HG02798 (cell line): ENCODE results near the gene CDADC1.
"Not testable (repeated sequence)": the region's sequence is repeated elsewhere in the genome, so short reads cannot be mapped to it uniquely, and the experiment has no call there.

ENCODE experiments used
- ATAC-seq: cut with Tn5 transposase; IDR thresholded peaks from one replicate; pipeline ENCODE4 v1.9.1; 2021; ENCODE audit warnings: mild to moderate bottlenecking; ENCODE audit not compliant: unreplicated experiment, poor library complexity

Gene CDADC1

GRCh38 chr13:49292742-49293486 lies 45.2 kb downstream of the CDADC1 start:
- no peak for ATAC-seq

- not testable (repeated sequence) for ATAC-seq
These were observed 47.0 kb downstream of the CDADC1 start for GRCh38 chr13:49294723-49295122.

GRCh38 chr13:49295244-49295643 lies 47.5 kb downstream of the CDADC1 start:
- no peak for ATAC-seq

- ATAC-seq = no peak
These were observed 48.9 kb downstream of the CDADC1 start for GRCh38 chr13:49296659-49297058.

GRCh38 chr13:49297338-49297737 lies 49.6 kb downstream of the CDADC1 start:
- ATAC-seq = no peak

- no peak for ATAC-seq
These were observed 50.7 kb downstream of the CDADC1 start for GRCh38 chr13:49298416-49298815.

GRCh38 chr13:49298903-49299605 lies 51.3 kb downstream of the CDADC1 start:
- no peak for ATAC-seq

- ATAC-seq = no peak
These were observed 52.6 kb downstream of the CDADC1 start for GRCh38 chr13:49300276-49300675.

- ATAC-seq = peak; percentile 89
These were observed 53.2 kb downstream of the CDADC1 start for GRCh38 chr13:49300739-49301589.

- no peak for ATAC-seq
These were observed 54.5 kb downstream of the CDADC1 start for GRCh38 chr13:49302222-49302621.

GRCh38 chr13:49302817-49303216 lies 55.1 kb downstream of the CDADC1 start:
- ATAC-seq = no peak

GRCh38 chr13:49303533-49304252 lies 56.0 kb downstream of the CDADC1 start:
- ATAC-seq = no peak

GRCh38 chr13:49304356-49304755 lies 56.6 kb downstream of the CDADC1 start:
- no peak for ATAC-seq

- ATAC-seq = no peak
These were observed 57.3 kb downstream of the CDADC1 start for GRCh38 chr13:49304763-49305700.

GRCh38 chr13:49305792-49306425 lies 58.2 kb downstream of the CDADC1 start:
- ATAC-seq = no peak

GRCh38 chr13:49307365-49307764 lies 59.6 kb downstream of the CDADC1 start:
- no peak for ATAC-seq

GRCh38 chr13:49308097-49308875 lies 60.6 kb downstream of the CDADC1 start:
- no peak for ATAC-seq

- ATAC-seq = no peak
These were observed 61.2 kb downstream of the CDADC1 start for GRCh38 chr13:49308921-49309408.
